Measurements from ENCODE around the gene SEMA3F. TPM values are rescaled to one million over a fixed set of nuclear protein-coding genes. Genes with fewer than 3 reads are reported as not detected.
A peak's percentile ranks its signal among the peaks of the same experiment; 100 is the strongest.

SEMA3F gene
- total RNA-seq, 4 donors from 2014 or later: 18.3 to 46.2 (median 33.8) TPM

DNA sequence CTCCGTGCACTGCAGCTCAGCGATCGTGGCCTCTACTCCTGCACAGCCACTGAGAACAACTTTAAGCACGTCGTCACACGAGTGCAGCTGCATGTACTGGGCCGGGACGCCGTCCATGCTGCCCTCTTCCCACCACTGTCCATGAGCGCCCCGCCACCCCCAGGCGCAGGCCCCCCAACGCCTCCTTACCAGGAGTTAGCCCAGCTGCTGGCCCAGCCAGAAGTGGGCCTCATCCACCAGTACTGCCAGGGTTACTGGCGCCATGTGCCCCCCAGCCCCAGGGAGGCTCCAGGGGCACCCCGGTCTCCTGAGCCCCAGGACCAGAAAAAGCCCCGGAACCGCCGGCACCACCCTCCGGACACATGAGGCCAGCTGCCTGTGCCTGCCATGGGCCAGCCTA is 32.6 kb downstream of the SEMA3F start:
- TF ChIP-seq, protein P1, sequence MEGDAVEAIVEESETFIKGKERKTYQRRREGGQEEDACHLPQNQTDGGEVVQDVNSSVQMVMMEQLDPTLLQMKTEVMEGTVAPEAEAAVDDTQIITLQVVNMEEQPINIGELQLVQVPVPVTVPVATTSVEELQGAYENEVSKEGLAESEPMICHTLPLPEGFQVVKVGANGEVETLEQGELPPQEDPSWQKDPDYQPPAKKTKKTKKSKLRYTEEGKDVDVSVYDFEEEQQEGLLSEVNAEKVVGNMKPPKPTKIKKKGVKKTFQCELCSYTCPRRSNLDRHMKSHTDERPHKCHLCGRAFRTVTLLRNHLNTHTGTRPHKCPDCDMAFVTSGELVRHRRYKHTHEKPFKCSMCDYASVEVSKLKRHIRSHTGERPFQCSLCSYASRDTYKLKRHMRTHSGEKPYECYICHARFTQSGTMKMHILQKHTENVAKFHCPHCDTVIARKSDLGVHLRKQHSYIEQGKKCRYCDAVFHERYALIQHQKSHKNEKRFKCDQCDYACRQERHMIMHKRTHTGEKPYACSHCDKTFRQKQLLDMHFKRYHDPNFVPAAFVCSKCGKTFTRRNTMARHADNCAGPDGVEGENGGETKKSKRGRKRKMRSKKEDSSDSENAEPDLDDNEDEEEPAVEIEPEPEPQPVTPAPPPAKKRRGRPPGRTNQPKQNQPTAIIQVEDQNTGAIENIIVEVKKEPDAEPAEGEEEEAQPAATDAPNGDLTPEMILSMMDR (IDR thresholded peaks at IDR 0.05): no peak
- ATAC-seq (ENCODE audit: low FRiP score): no peak
- DNase-seq (ENCODE audit: low spot score): no peak

DNA sequence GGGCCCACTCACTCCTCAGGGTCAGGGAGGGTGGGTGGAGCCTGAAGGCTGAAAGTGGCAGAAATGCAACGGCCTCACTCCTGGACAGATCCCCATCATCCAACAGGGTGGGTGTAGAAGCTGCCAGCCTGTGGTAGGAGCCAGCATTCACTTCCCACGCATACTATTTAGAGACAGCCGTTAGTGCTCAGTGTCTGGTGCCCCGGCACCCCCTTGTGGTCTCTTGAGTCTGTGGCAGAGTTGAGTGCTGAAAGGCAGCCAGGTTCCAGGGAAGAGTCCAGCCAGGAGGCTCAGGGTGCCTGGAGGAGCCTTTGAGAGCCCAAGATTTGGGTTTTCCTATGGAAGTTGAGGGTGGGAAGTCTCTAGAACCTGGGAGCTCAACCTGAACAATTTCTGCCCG is 34.1 kb downstream of the SEMA3F start:
- DNase-seq (ENCODE audit: low spot score) (peak; percentile 58), ATAC-seq (ENCODE audit: low FRiP score) (peak; percentile 84)
- TF ChIP-seq, protein P1 (IDR thresholded peaks at IDR 0.05): peak in 2 of 3 donors; percentile 43 to 53

DNA sequence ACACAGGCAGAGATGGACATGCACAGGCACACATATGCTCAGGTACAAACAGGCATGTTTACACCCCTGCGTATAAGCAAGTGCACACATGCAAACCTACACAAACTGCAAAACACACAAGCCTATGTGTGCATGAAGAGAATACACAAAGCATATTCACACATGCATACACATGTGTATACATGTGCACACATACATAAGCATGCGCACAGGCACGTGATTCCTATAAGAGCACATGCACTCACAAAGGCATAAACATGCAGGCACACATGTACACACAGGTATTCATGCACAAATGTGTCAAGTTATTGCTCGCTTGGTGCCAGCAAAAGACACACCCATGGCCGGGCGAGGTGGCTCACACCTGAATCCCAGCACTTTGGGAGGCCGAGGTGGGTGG is 34.9 kb downstream of the SEMA3F start:
- DNase-seq (ENCODE audit: low spot score) (no peak), ATAC-seq (ENCODE audit: low FRiP score) (no peak)
- TF ChIP-seq, protein P1 (IDR thresholded peaks at IDR 0.05): no peak

DNA sequence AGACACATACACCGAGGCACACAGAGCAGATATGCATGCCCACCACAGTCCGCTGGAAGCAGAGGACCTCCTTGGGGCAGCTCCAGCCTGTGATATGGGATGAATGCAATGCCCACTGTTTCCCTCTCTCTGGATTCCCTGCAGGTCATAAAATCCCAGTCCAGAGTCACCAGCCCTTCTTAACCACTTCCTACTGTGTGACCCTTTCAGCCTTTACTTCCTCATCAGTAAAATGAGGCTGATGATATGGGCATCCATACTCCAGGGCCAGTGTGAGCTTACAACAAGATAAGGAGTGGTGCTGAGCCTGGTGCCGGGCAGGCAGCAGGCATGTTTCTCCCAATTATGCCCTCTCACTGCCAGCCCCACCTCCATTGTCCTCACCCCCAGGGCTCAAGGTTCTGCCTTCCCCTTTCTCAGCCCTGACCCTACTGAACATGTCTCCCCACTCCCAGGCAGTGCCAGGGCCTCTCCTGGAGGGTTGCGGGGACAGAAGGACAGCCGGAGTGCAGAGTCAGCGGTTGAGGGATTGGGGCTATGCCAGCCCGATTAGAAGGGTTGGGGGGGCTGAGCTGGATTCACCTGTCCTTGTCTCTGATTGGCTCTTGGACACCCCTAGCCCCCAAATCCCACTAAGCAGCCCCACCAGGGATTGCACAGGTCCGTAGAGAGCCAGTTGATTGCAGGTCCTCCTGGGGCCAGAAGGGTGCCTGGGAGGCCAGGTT is 36.0 kb downstream of the SEMA3F start, which contains the start of gene GNAT1:
GNAT1 (plus strand) TSS at position 675 of the 725 bp plus-strand sequence. CDS start 116 bp downstream, outside the sequence.
- TF ChIP-seq, protein P1 (IDR thresholded peaks at IDR 0.05): no peak

DNA sequence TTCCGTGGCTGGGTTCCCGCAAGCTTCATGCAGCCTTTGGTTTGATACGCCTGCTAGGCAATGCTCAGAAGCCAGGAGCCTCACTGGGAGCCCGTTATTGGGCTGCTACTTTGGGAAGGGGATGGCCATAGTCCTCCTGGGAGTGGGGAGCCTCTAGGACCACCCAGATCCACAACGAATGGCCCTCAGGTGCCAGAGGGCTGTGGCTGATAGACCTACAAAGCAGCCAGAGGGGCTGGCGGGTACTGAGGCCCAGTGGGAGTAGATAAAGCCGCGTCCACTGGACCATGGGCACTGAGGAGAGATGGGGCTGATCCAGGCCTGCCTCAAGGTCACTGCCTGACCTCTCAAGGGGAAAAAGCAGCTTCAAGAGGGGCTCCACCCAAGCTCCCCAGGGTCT is 37.0 kb downstream of the SEMA3F start:
- DNase-seq (ENCODE audit: low spot score): no peak
- TF ChIP-seq, protein P1 (IDR thresholded peaks at IDR 0.05): no peak
- no peak for ATAC-seq (ENCODE audit: low FRiP score)

More for the DNA sequence above, 36.0 kb downstream of the SEMA3F start, which contains the start of gene GNAT1:
- no peak for DNase-seq (ENCODE audit: low spot score)
- no peak for ATAC-seq (ENCODE audit: low FRiP score)

DNA sequence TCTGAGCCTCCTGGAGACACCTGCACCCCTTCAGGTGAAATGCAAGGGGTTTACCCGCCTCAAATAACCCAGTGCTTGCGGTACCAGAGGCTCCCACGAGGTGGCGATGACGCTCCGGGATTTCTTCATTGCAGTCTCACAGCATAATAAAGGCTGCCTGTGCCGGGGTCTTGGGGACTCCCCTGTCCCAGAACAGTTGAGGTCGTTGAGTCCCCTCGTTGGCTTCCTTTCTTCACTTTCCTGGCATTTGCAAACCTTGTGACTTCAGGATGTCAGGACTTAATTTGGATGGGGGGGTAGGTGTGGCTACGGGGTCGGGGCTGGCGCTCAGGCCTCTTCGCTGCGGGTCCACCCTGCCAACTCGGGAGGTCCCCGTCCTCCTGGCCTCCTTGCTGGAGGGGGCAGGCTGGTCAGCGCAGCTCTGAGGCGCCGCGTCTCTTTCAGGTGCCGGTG is 37.6 kb downstream of the SEMA3F start:
- no peak for ATAC-seq (ENCODE audit: low FRiP score)
- peak; percentile 84 for DNase-seq (ENCODE audit: low spot score)
- TF ChIP-seq, protein P1 (IDR thresholded peaks at IDR 0.05): peak in 2 of 3 donors; percentile 18 to 58

DNA sequence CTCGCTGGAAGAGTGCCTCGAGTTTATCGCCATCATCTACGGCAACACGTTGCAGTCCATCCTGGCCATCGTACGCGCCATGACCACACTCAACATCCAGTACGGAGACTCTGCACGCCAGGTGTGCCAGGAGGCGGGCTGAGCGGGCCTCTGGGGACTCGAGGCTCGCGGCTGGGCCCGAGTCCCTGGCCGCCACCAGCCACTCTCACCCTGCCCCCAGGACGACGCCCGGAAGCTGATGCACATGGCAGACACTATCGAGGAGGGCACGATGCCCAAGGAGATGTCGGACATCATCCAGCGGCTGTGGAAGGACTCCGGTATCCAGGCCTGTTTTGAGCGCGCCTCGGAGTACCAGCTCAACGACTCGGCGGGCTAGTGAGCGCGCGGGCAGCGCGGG is 38.2 kb downstream of the SEMA3F start:
- DNase-seq (ENCODE audit: low spot score) (no peak), ATAC-seq (ENCODE audit: low FRiP score) (no peak)
- TF ChIP-seq, protein P1 (IDR thresholded peaks at IDR 0.05): no peak

All from omental fat pad (tissue), 4 donors.